ENCODE data around the gene AKAP14.
"Not testable (repeated sequence)": the region's sequence is repeated elsewhere in the genome, so short reads cannot be mapped to it uniquely, and the experiment has no call there.

The AKAP14 gene

GRCh38 chrX:119895843-119896326, at the start of gene AKAP14:
Gene AKAP14 (plus strand): TSS chrX:119895893. CDS start chrX:119903224, 7,331 bp downstream.
- no peak for DNase-seq (ENCODE audit: low read depth)

- peak; percentile 91 for DNase-seq (ENCODE audit: low read depth)
These were observed 43.0 kb upstream of the AKAP14 start, which contains the start of gene UPF3B for GRCh38 chrX:119852382-119853353. Gene UPF3B (minus strand): TSS chrX:119852963. CDS start chrX:119852928, 35 bp downstream.

- DNase-seq (ENCODE audit: low read depth): no peak
These were observed 42.2 kb upstream of the AKAP14 start for GRCh38 chrX:119853444-119853843.

GRCh38 chrX:119870626-119871131, 25.0 kb upstream of the AKAP14 start:
- DNase-seq (ENCODE audit: low read depth): no peak

GRCh38 chrX:119871245-119871598, 24.5 kb upstream of the AKAP14 start:
- no peak for DNase-seq (ENCODE audit: low read depth)

- DNase-seq (ENCODE audit: low read depth): no peak
These were observed 23.9 kb upstream of the AKAP14 start, which contains the start of the genes NDUFA1 and RNF113A for GRCh38 chrX:119871599-119872395. Gene NDUFA1 (plus strand): TSS chrX:119871832. CDS start chrX:119871912, 80 bp downstream. Gene RNF113A (minus strand): TSS chrX:119871733. CDS start chrX:119871613, 120 bp downstream.

- no peak for DNase-seq (ENCODE audit: low read depth)
These were observed 17.0 kb upstream of the AKAP14 start for GRCh38 chrX:119878740-119879139.

GRCh38 chrX:119880076-119880475, 15.6 kb upstream of the AKAP14 start:
- DNase-seq (ENCODE audit: low read depth): no peak

- DNase-seq (ENCODE audit: low read depth): no peak
These were observed 14.9 kb upstream of the AKAP14 start for GRCh38 chrX:119880552-119881437.

- DNase-seq (ENCODE audit: low read depth): peak; percentile 53
These were observed 9.9 kb upstream of the AKAP14 start for GRCh38 chrX:119885554-119886428.

- no peak for DNase-seq (ENCODE audit: low read depth)
These were observed 7.8 kb upstream of the AKAP14 start for GRCh38 chrX:119887721-119888425.

- DNase-seq (ENCODE audit: low read depth): not testable (repeated sequence)
These were observed 5.1 kb upstream of the AKAP14 start for GRCh38 chrX:119890626-119891025.

- DNase-seq (ENCODE audit: low read depth): not testable (repeated sequence)
These were observed 3.6 kb upstream of the AKAP14 start for GRCh38 chrX:119891961-119892692.

GRCh38 chrX:119899125-119899524, 3.4 kb downstream of the AKAP14 start:
- DNase-seq (ENCODE audit: low read depth): no peak

GRCh38 chrX:119900976-119901375, 5.3 kb downstream of the AKAP14 start:
- no peak for DNase-seq (ENCODE audit: low read depth)

GRCh38 chrX:119916310-119916709, 20.6 kb downstream of the AKAP14 start:
- DNase-seq (ENCODE audit: low read depth): no peak

- no peak for DNase-seq (ENCODE audit: low read depth)
These were observed 22.2 kb downstream of the AKAP14 start for GRCh38 chrX:119917877-119918276.

GRCh38 chrX:119919835-119920585, 24.3 kb downstream of the AKAP14 start:
- no peak for DNase-seq (ENCODE audit: low read depth)
